ENCODE results near the gene CARM1.
A peak's percentile ranks its signal among the peaks of the same experiment; 100 is the strongest.
"Not testable (repeated sequence)": the region's sequence is repeated elsewhere in the genome, so short reads cannot be mapped to it uniquely, and the experiment has no call there.

CARM1 gene

GRCh38 chr19:10935371-10936059 lies 64.2 kb downstream of the CARM1 start:
- no peak for DNase-seq

- peak; percentile 9 for DNase-seq
Measured at GRCh38 chr19:10936661-10937084, 65.3 kb downstream of the CARM1 start.

GRCh38 chr19:10941649-10942048 lies 70.3 kb downstream of the CARM1 start:
- DNase-seq, result not testable (repeated sequence)

- DNase-seq, result not testable (repeated sequence)
Measured at GRCh38 chr19:10943412-10943811, 72.1 kb downstream of the CARM1 start.

- DNase-seq, result no peak
Measured at GRCh38 chr19:10945264-10945663, 73.9 kb downstream of the CARM1 start.

- no peak for DNase-seq
Measured at GRCh38 chr19:10946958-10947657, 75.8 kb downstream of the CARM1 start.

GRCh38 chr19:10952809-10953208 lies 81.5 kb downstream of the CARM1 start:
- no peak for DNase-seq

GRCh38 chr19:10959277-10959968 lies 88.1 kb downstream of the CARM1 start:
- DNase-seq, result not testable (repeated sequence)

- DNase-seq, result peak; percentile 97
Measured at GRCh38 chr19:10960314-10961072, 89.1 kb downstream of the CARM1 start, which contains the start of gene SMARCA4. TSS of gene SMARCA4 (plus strand) at chr19:10961030. CDS start at chr19:10984152, 23,122 bp downstream.

- no peak for DNase-seq
Measured at GRCh38 chr19:10961073-10961860, 89.9 kb downstream of the CARM1 start.

GRCh38 chr19:10962863-10963262 lies 91.5 kb downstream of the CARM1 start:
- DNase-seq, result no peak

GRCh38 chr19:10963865-10964264 lies 92.5 kb downstream of the CARM1 start:
- DNase-seq, result no peak

- DNase-seq, result no peak
Measured at GRCh38 chr19:10964903-10965302, 93.5 kb downstream of the CARM1 start.

GRCh38 chr19:10965398-10965797 lies 94.0 kb downstream of the CARM1 start:
- no peak for DNase-seq

GRCh38 chr19:10966809-10967208 lies 95.5 kb downstream of the CARM1 start:
- DNase-seq, result no peak

GRCh38 chr19:10968527-10969135 lies 97.3 kb downstream of the CARM1 start:
- DNase-seq, result no peak

- DNase-seq, result no peak
Measured at GRCh38 chr19:10971107-10971726, 99.9 kb downstream of the CARM1 start.
